Kidney tubule cell (primary cell): ENCODE measurements around the gene INHBE.
"Not testable (repeated sequence)": the region's sequence is repeated elsewhere in the genome, so short reads cannot be mapped to it uniquely, and the experiment has no call there.

Experiments used
- DNase-seq: peaks from one replicate; pipeline ENCODE4 v3.0.0-alpha.2; 2018; ENCODE audit warnings: low spot score

INHBE gene

GRCh38 chr12:57476162-57476992, 21.3 kb downstream of the INHBE start:
- DNase-seq: no peak

GRCh38 chr12:57476993-57477709, 22.0 kb downstream of the INHBE start:
- no peak for DNase-seq

GRCh38 chr12:57477710-57478681, 22.9 kb downstream of the INHBE start:
- peak; percentile 46 for DNase-seq

GRCh38 chr12:57479043-57479375, 23.9 kb downstream of the INHBE start:
- DNase-seq: no peak

GRCh38 chr12:57479376-57480115, 24.4 kb downstream of the INHBE start, which contains the start of gene ARHGAP9:
Gene ARHGAP9, minus strand, starts transcription at chr12:57479866. Its CDS starts 460 bp downstream, at chr12:57479406.
- no peak for DNase-seq

GRCh38 chr12:57481671-57482070, 26.6 kb downstream of the INHBE start:
- no peak for DNase-seq

- DNase-seq: peak; percentile 86
These were observed 28.4 kb downstream of the INHBE start for GRCh38 chr12:57483466-57483865.

- no peak for DNase-seq
These were observed 30.6 kb downstream of the INHBE start for GRCh38 chr12:57485695-57486094.

- no peak for DNase-seq
These were observed 32.0 kb downstream of the INHBE start for GRCh38 chr12:57487055-57487596.

GRCh38 chr12:57487597-57488401, 32.7 kb downstream of the INHBE start, which contains the start of gene MARS1:
Gene MARS1, plus strand, starts transcription at chr12:57488068. Its CDS starts 23 bp downstream, at chr12:57488091.
- peak; percentile 97 for DNase-seq

GRCh38 chr12:57488402-57489156, 33.5 kb downstream of the INHBE start:
- no peak for DNase-seq

GRCh38 chr12:57489157-57489641, 34.1 kb downstream of the INHBE start:
- DNase-seq: peak; percentile 72

GRCh38 chr12:57490126-57490525, 35.0 kb downstream of the INHBE start:
- DNase-seq: no peak

GRCh38 chr12:57491393-57492280, 36.5 kb downstream of the INHBE start:
- DNase-seq: no peak

GRCh38 chr12:57495051-57495701, 40.1 kb downstream of the INHBE start:
- not testable (repeated sequence) for DNase-seq

GRCh38 chr12:57496822-57497221, 41.7 kb downstream of the INHBE start:
- DNase-seq: no peak
